ENCODE measurements around the gene MAD1L1. TPM values are rescaled to one million over a fixed set of nuclear protein-coding genes. Genes with fewer than 3 reads are reported as not detected.

The MAD1L1 gene
- total and polyA plus RNA-seq, 7 donors: 11.7 to 17.5 (median 15.6) TPM

DNA sequence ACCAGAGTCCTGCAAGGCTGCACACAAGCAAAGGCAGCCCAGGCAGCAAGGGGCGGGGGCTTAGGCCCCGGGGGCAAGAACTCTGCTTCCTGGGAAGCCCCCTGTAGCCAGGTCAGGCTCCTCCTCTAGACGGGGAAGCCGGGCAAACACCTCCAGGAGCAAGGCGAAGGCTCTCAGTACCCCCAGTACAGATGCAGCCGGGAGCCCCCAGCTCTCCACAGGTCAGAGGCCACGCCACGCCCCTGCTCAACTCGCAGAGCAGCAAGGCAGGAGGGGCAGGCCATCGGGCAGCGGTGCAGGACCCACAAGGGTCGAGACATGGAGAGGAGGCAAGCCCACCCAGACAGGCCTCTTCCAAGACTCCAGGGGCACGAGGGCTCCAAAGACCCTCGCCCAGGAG lies 108.8 kb downstream of the MAD1L1 start:
- peaks cover 6% of the 10 kb centered on the region for H3K4me1 ChIP-seq
- peaks cover 0 to 7% of the 10 kb centered on the region in 2 donors for H3K36me3 ChIP-seq (ENCODE audit: insufficient read depth in 1 of 2, low read depth in 1 of 2)
- H3K9me3 ChIP-seq: no peaks in the 10 kb centered on the region
- intact Hi-C loops (cut with DNase I): no loop called here
- no peaks in the 10 kb centered on the region for H3K27me3 ChIP-seq (ENCODE audit: insufficient read depth in 3 of 3, low read length in 2 of 3)
- ATAC-seq (no peak), DNase-seq (no peak)
- H3K27ac ChIP-seq: no peak overlapping the region
- no peak overlapping the region for H3K4me3 ChIP-seq
- TF ChIP-seq, protein P1, sequence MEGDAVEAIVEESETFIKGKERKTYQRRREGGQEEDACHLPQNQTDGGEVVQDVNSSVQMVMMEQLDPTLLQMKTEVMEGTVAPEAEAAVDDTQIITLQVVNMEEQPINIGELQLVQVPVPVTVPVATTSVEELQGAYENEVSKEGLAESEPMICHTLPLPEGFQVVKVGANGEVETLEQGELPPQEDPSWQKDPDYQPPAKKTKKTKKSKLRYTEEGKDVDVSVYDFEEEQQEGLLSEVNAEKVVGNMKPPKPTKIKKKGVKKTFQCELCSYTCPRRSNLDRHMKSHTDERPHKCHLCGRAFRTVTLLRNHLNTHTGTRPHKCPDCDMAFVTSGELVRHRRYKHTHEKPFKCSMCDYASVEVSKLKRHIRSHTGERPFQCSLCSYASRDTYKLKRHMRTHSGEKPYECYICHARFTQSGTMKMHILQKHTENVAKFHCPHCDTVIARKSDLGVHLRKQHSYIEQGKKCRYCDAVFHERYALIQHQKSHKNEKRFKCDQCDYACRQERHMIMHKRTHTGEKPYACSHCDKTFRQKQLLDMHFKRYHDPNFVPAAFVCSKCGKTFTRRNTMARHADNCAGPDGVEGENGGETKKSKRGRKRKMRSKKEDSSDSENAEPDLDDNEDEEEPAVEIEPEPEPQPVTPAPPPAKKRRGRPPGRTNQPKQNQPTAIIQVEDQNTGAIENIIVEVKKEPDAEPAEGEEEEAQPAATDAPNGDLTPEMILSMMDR (IDR thresholded peaks at IDR 0.05): no peak
- WGBS, 3 donors: 90 to 96% (median 93%) methylated on average over 12 to 14 of the region's 14 CpGs

DNA sequence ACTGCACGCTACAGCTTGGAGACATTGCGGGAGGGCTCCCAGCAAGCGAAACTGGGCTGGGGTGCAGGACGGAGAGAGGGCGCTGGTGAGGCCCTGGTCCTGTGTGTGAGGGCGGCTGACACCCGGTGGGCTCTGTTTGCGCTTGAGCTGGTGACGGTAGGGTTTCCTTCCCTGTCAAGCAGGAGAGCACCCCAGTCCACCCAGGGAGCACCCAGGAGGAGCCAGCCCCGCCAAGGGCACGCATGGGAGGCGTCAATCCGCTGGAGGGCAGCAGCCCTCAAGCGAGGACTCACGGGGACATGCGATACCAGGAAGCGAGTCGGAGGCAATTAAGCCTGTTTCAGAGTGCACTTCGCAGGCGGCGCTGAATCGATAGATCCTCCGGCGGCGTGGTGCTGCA lies 109.4 kb downstream of the MAD1L1 start:
- Histone ChIP-seq H3K4me1 (peaks cover 6% of the 10 kb centered on the region), H3K9me3 (no peaks in the 10 kb centered on the region), H3K27ac (no peak overlapping the region), H3K36me3 (ENCODE audit: insufficient read depth in 1 of 2, low read depth in 1 of 2) (peaks cover 0 to 7% of the 10 kb centered on the region in 2 donors), H3K27me3 (ENCODE audit: insufficient read depth in 3 of 3, low read length in 2 of 3) (no peaks in the 10 kb centered on the region), H3K4me3 (no peak overlapping the region)
- 88 to 92% (median 92%) methylated on average over 25 of the region's 25 CpGs for WGBS, 3 donors
- intact Hi-C loops (cut with DNase I): no loop called here
- ATAC-seq (peak in 1 of 4 donors; percentile 21), DNase-seq (no peak)
- TF ChIP-seq, protein P1 (IDR thresholded peaks at IDR 0.05): no peak

DNA sequence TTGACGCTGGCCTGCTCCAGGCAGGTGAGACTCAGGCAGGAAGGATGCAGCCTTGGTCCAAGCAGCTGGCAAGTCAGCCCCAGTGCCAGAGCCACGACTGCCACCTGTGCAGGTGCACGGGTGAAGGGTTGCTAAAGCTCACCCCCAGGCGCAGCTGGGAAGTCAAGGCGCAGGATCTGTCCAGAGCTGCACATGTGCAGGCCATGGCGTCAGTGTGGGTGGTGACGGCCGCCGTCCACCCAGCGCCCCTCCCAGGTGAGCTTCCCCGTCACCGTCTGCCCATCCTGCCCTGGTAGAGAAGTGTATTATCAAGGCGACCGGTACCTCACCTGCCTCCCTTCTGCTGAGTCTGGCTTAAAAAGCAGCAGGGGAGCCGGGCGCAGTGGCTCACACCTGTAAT lies 110.1 kb downstream of the MAD1L1 start:
- no peaks in the 10 kb centered on the region for H3K9me3 ChIP-seq
- WGBS, 3 donors: 93 to 97% (median 96%) methylated on average over 16 of the region's 16 CpGs
- intact Hi-C loops (cut with DNase I): no loop called here
- TF ChIP-seq, protein P1 (IDR thresholded peaks at IDR 0.05): no peak
- H3K36me3 ChIP-seq (ENCODE audit: insufficient read depth in 1 of 2, low read depth in 1 of 2): peaks cover 0 to 7% of the 10 kb centered on the region in 2 donors
- no peak for DNase-seq
- no peak overlapping the region for H3K4me3 ChIP-seq
- H3K27me3 ChIP-seq (ENCODE audit: insufficient read depth in 3 of 3, low read length in 2 of 3): no peaks in the 10 kb centered on the region
- H3K4me1 ChIP-seq: peaks cover 6% of the 10 kb centered on the region
- no peak overlapping the region for H3K27ac ChIP-seq
- no peak for ATAC-seq

DNA sequence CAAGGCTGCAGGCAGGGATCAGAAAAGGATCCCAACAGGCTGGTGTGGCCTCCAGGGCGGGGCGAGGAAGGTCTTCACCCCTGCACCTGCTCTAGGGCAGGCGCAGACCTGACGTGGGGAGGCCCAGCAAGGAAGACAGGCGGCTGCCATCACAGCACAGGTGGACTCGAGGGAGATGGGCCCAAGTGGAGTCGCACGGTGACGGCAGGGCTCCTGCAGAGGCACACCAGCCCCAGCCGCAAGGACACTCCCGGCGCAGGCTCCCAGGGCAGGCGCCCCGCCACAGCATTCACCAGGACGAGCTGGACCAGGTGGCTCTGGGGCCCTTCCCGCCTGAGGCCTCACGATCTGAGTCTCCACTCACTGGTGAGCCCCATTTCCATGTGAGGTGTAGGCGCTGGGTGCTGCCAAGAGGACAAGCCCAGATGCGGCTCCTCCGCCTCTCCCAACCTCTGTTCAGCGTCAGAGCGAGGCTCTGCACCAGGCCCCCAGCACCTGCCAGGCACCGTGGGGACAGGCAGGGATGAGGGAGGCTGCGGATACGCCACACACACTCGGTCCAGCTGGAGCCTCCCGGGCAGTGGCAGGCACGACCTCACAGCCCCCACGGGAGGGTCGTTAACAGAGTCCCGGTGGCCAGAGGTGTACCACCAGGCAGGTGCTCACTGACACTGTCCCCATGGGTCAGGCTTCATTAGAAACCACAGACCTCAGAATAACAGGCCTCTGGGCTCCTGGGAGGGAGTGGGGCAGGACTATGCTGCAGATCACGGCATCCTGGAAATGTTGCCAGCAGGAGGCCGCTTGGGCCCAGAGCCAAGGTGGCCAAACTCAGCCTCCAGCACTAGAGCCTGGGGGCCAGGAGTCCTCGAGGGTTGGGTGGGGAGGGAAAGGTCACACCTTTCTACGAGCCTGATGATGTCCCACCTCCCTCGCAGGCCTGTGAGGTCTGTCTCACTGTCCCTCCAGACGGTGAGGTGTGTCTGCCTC lies 111.6 kb downstream of the MAD1L1 start:
- DNase-seq (no peak), ATAC-seq (no peak)
- peaks cover 0 to 7% of the 10 kb centered on the region in 2 donors for H3K36me3 ChIP-seq (ENCODE audit: insufficient read depth in 1 of 2, low read depth in 1 of 2)
- WGBS, 3 donors: 78 to 83% (median 80%) methylated on average over 37 of the region's 37 CpGs
- peaks cover 17% of the 10 kb centered on the region for H3K4me1 ChIP-seq
- TF ChIP-seq, protein P1 (IDR thresholded peaks at IDR 0.05): no peak
- intact Hi-C loops (cut with DNase I): no loop called here
- no peaks in the 10 kb centered on the region for H3K27me3 ChIP-seq (ENCODE audit: insufficient read depth in 3 of 3, low read length in 2 of 3)
- H3K9me3 ChIP-seq: no peaks in the 10 kb centered on the region
- H3K4me3 ChIP-seq: no peak overlapping the region
- no peak overlapping the region for H3K27ac ChIP-seq
